WTC11 (cell line): ENCODE results near the gene CEP68. TPM values are rescaled to one million over a fixed set of nuclear protein-coding genes. Genes with fewer than 3 reads are reported as not detected.

Experiments used
- ATAC-seq: fragments of 200-7000 bp; cut with Tn5 transposase; 2 replicates; pipeline ENCODE4 v1.10.0; 2021; ENCODE audit warnings: mild to moderate bottlenecking, moderate library complexity
- CTCF ChIA-PET: fragments of 300-600 bp; sonication (Branson Sonifier 250); formaldehyde crosslinking; loops from one replicate; lab custom pipeline; 2021; ENCODE audit warnings: antibody characterized with exemption; lab: Charles Lee
- POLR2A ChIA-PET: fragments of 350-600 bp; sonication (Branson Sonifier 250); formaldehyde crosslinking; loops from one replicate; lab custom pipeline; 2021; ENCODE audit warnings: antibody characterized with exemption; lab: Charles Lee
- DNase-seq: peaks from one replicate; pipeline ENCODE4 v3.0.0; 2021; ENCODE audit warnings: low spot score
- H3K27ac Mint-ChIP-seq: 2 replicates; pipeline ENCODE4 v1.8.0; 2021; ENCODE audit warnings: mixed read lengths
- H3K27me3 Mint-ChIP-seq: 2 replicates; pipeline ENCODE4 v1.8.0; 2021; ENCODE audit warnings: low read depth, mild to moderate bottlenecking, moderate library complexity, mixed read lengths
- H3K36me3 Mint-ChIP-seq: 2 replicates; pipeline ENCODE4 v1.8.0; 2021; ENCODE audit warnings: mixed read lengths
- H3K4me1 Mint-ChIP-seq: 2 replicates; pipeline ENCODE4 v1.8.0; 2022; ENCODE audit warnings: mixed read lengths
- H3K4me3 Mint-ChIP-seq: 2 replicates; pipeline ENCODE4 v1.8.0; 2021; ENCODE audit warnings: mild to moderate bottlenecking, moderate library complexity, mixed read lengths
- H3K9me3 Mint-ChIP-seq: 2 replicates; pipeline ENCODE4 v1.8.0; 2021; ENCODE audit warnings: mixed read lengths
- ATF2 ChIP-seq: sonication (generic); formaldehyde crosslinking; IDR thresholded peaks from 2 replicates; pipeline ENCODE4 v1.8.1; 2022; ENCODE audit warnings: low read depth, missing genetic modification reagents, borderline replicate concordance
- CREM ChIP-seq: sonication (generic); formaldehyde crosslinking; IDR thresholded peaks from 2 replicates; pipeline ENCODE4 v1.8.1; 2022; ENCODE audit warnings: mild to moderate bottlenecking, missing genetic modification reagents, moderate library complexity
- ELF4 ChIP-seq: sonication (generic); formaldehyde crosslinking; IDR thresholded peaks from 2 replicates; pipeline ENCODE4 v1.8.1; 2022; ENCODE audit warnings: low read depth, mild to moderate bottlenecking, moderate library complexity, missing genetic modification reagents
- ERG ChIP-seq: fragments of 250-450 bp; sonication (Bioruptor Pico); IDR thresholded peaks from 2 replicates; pipeline ENCODE4 v1.8.0; 2021; ENCODE audit warnings: mild to moderate bottlenecking
- FOXP1 ChIP-seq: sonication (generic); formaldehyde crosslinking; IDR thresholded peaks from 2 replicates; pipeline ENCODE4 v1.8.0; 2022; ENCODE audit warnings: missing genetic modification reagents, mild to moderate bottlenecking, moderate library complexity, borderline replicate concordance
- HMGXB4 ChIP-seq: sonication (generic); formaldehyde crosslinking; IDR thresholded peaks from 2 replicates; pipeline ENCODE4 v1.8.1; 2023; ENCODE audit warnings: mild to moderate bottlenecking, moderate library complexity, missing genetic modification reagents
- NFYB ChIP-seq: sonication (generic); formaldehyde crosslinking; conservative IDR thresholded peaks from 2 replicates; pipeline ENCODE4 v1.8.0; 2022; ENCODE audit warnings: low read depth, missing genetic modification reagents
- OVOL2 ChIP-seq: fragments of 250-450 bp; sonication (Bioruptor Pico); IDR thresholded peaks from 2 replicates; pipeline ENCODE4 v1.9.0; 2021; ENCODE audit warnings: mild to moderate bottlenecking, borderline replicate concordance
- ZNF425 ChIP-seq: fragments of 250-450 bp; sonication (Bioruptor Pico); conservative IDR thresholded peaks from 2 replicates; pipeline ENCODE4 v1.9.0; 2021; ENCODE audit warnings: mild to moderate bottlenecking
- ZNF532 ChIP-seq: fragments of 250-450 bp; sonication (Bioruptor Pico); IDR thresholded peaks from 2 replicates; pipeline ENCODE4 v1.9.0; 2021; ENCODE audit warnings: mild to moderate bottlenecking, borderline replicate concordance
- ZSCAN18 ChIP-seq: fragments of 250-450 bp; sonication (Bioruptor Pico); IDR thresholded peaks from 2 replicates; pipeline ENCODE4 v2.1.2; 2022; ENCODE audit warnings: mild to moderate bottlenecking, moderate library complexity
- total RNA-seq: library from RNA; stranded (reverse); gene quantifications from 3 replicates; pipeline ENCODE4 v1.2.3, GENCODE V29; 2021

CEP68 gene
- total RNA-seq, 1 experiment from 2014 or later, result 16.7 TPM

GRCh38 chr2:65113229-65113628, 57.0 kb downstream of the CEP68 start:
- Mint-ChIP-seq H3K4me1 (peaks cover 15% of the 10 kb centered on the region), H3K27ac (no peak overlapping the region), H3K9me3 (peaks cover 6% of the 10 kb centered on the region), H3K36me3 (peaks cover 5% of the 10 kb centered on the region; the same call in 1 of the 2 replicates), H3K4me3 (no peak overlapping the region), H3K27me3 (no peaks in the 10 kb centered on the region)
- no peak for DNase-seq
- no peak for TF ChIP-seq OVOL2
- TF ChIP-seq ERG (CRISPR knock-in tag), result no peak
- no peak for TF ChIP-seq ZNF425
- no peak for TF ChIP-seq FOXP1
- TF ChIP-seq ZNF532 (CRISPR knock-in tag), result no peak
- TF ChIP-seq ATF2 (CRISPR knock-in tag), result no peak
- no peak for TF ChIP-seq ZSCAN18 (CRISPR knock-in tag)
- no peak for TF ChIP-seq CREM (CRISPR knock-in tag)
- no peak for TF ChIP-seq NFYB
- ATAC-seq, result no peak
- POLR2A ChIA-PET, result no interaction called here
- CTCF ChIA-PET, result interaction anchor here (0.9 kb wide), 2 partner anchors 56 to 191 kb away, joined by 3 read pairs; no protein-coding TSS in a partner anchor

GRCh38 chr2:65113816-65114215, 57.6 kb downstream of the CEP68 start:
- Mint-ChIP-seq H3K27me3 (no peaks in the 10 kb centered on the region), H3K27ac (no peak overlapping the region), H3K9me3 (peaks cover 6% of the 10 kb centered on the region), H3K36me3 (peaks cover 5% of the 10 kb centered on the region; the same call in 1 of the 2 replicates), H3K4me3 (no peak overlapping the region), H3K4me1 (peaks cover 15% of the 10 kb centered on the region)
- ChIA-PET CTCF (interaction anchor here (0.9 kb wide), 2 partner anchors 56 to 191 kb away, joined by 3 read pairs; no protein-coding TSS in a partner anchor), POLR2A (no interaction called here)
- ATAC-seq (no peak), DNase-seq (no peak)
- TF ChIP-seq OVOL2, result no peak
- no peak for TF ChIP-seq HMGXB4 (CRISPR knock-in tag)
- no peak for TF ChIP-seq ELF4 (CRISPR knock-in tag)
